Measurements from ENCODE around the gene DAP. TPM values are rescaled to one million over a fixed set of nuclear protein-coding genes. Genes with fewer than 3 reads are reported as not detected.
A peak's percentile ranks its signal among the peaks of the same experiment; 100 is the strongest.

DAP gene
- total RNA-seq (2021) (256 and 279 TPM in 2 replicates), Bru-seq, nascent RNA (percentile 97 among the genes with signal in this experiment), BruChase-seq, experiment 1, labeled RNA remaining after a 2-hour chase (percentile 96 among the genes with signal in this experiment), BruChase-seq, experiment 2, labeled RNA remaining after a 6-hour chase (percentile 91 among the genes with signal in this experiment)
- long read RNA-seq, transcript DAP-201 (4 exons, 2,339 nt), result major isoform, 592 of 646 reads
- long read RNA-seq, partial matches to known transcripts, result 4 of 646 reads
- long read RNA-seq, other reads (novel, unspliced or antisense), result 46 of 646 reads

- intact Hi-C loops (cut with micrococcal nuclease; ENCODE audit: unreplicated experiment), result loop anchor here (1.0 to 5.0 kb wide), 3 partner anchors 41 to 201 kb away; no protein-coding TSS in a partner anchor
- Histone ChIP-seq H3K27me3 (ENCODE audit: insufficient read depth, low read depth) (no peaks in the 10 kb centered on the region), H3K27ac (peak within 1 kb of the TSS; percentile 80), H3F3A (ENCODE audit: insufficient read depth, low read depth) (peaks cover 15% of the 10 kb centered on the region), H3K4me2 (peak within 1 kb of the TSS; percentile 93), H3K9me3 (ENCODE audit: insufficient read depth, low read depth) (no peaks in the 10 kb centered on the region), H3K36me3 (ENCODE audit: low read depth) (peaks cover 7% of the 10 kb centered on the region; the same call in 1 of the 2 replicates), H3K79me2 (ENCODE audit: low read depth) (peaks cover 43% of the 10 kb centered on the region), H3K4me1 (replicated peaks; ENCODE audit: insufficient read depth) (peaks cover 36% of the 10 kb centered on the region), H3K4me3 (peak within 1 kb of the TSS; percentile 85), H2AFZ (peak within 1 kb of the TSS; percentile 94), H4K20me1 (ENCODE audit: insufficient read depth) (peaks cover 14% of the 10 kb centered on the region), H3K9me2 (ENCODE audit: insufficient read depth) (no peaks in the 10 kb centered on the region)
- ChIA-PET POLR2A (ENCODE audit: unreplicated experiment) (interaction anchor here (0.5 to 1.4 kb wide), 4 partner anchors 36 to 155 kb away, joined by 7 to 17 read pairs (median 14); no protein-coding TSS in a partner anchor), CTCF (interaction anchor here (0.7 to 1.1 kb wide), 2 partner anchors 59 to 723 kb away, joined by 3 to 4 read pairs; no protein-coding TSS in a partner anchor)
- peak; percentile 60 to 99 for DNase-seq
- TF ChIP-seq CTCF (conservative IDR thresholded peaks at IDR 0.05) (no peak), EZH2 (IDR thresholded peaks at IDR 0.05; ENCODE audit: low read depth) (no peak)
- BruUV-seq (replicated peaks), result TSS peak; percentile 81
Measured at GRCh38 chr5:10761185-10761932, at the start of gene DAP. DAP (minus strand) TSS chr5:10761234; CDS start chr5:10761068, 166 bp downstream.

- Histone ChIP-seq H4K20me1 (ENCODE audit: insufficient read depth) (no peaks in the 10 kb centered on the region), H3K4me1 (replicated peaks; ENCODE audit: insufficient read depth) (no peaks in the 10 kb centered on the region), H3F3A (ENCODE audit: insufficient read depth, low read depth) (no peaks in the 10 kb centered on the region), H3K79me2 (ENCODE audit: low read depth) (no peaks in the 10 kb centered on the region), H3K27ac (no peak overlapping the region), H2AFZ (no peak overlapping the region), H3K4me2 (no peak overlapping the region), H3K27me3 (ENCODE audit: insufficient read depth, low read depth) (no peaks in the 10 kb centered on the region), H3K9me3 (ENCODE audit: insufficient read depth, low read depth) (peaks cover 10% of the 10 kb centered on the region; the same call in 1 of the 2 replicates), H3K4me3 (no peak overlapping the region), H3K36me3 (ENCODE audit: low read depth) (no peaks in the 10 kb centered on the region), H3K9me2 (ENCODE audit: insufficient read depth) (no peaks in the 10 kb centered on the region)
- intact Hi-C loops (cut with micrococcal nuclease; ENCODE audit: unreplicated experiment), result no loop called here
- ChIA-PET CTCF (no interaction called here), POLR2A (ENCODE audit: unreplicated experiment) (no interaction called here)
- TF ChIP-seq CTCF (conservative IDR thresholded peaks at IDR 0.05) (no peak), EZH2 (IDR thresholded peaks at IDR 0.05; ENCODE audit: low read depth) (no peak)
- no TSS peak for BruUV-seq (replicated peaks)
- DNase-seq, result no peak
Measured at GRCh38 chr5:10808347-10809226, 47.6 kb upstream of the DAP start.

Measured in PC-9 (cell line).